CD14-positive monocyte (primary cell): ENCODE results near the gene RPL35. TPM values are rescaled to one million over a fixed set of nuclear protein-coding genes. Genes with fewer than 3 reads are reported as not detected.

Experiments
- DNase-seq, 3 donors: peaks; one replicate each; pipeline ENCODE4 v3.0.0-alpha.2; 2011 to 2022
- H2AFZ ChIP-seq: 2 replicates; pipeline ENCODE4 v1.6.0; 2012; ENCODE audit warnings: mild to moderate bottlenecking, low read depth, low read length, inconsistent platforms; ENCODE audit not compliant: insufficient read depth, poor library complexity, severe bottlenecking
- H3K27ac ChIP-seq, 2 donors: 1 replicate in 1 of 2; 2 replicates in 1 of 2; pipeline ENCODE4 v1.5.1; 2012 to 2013; ENCODE audit warnings: low read length in 2 of 2, control low read depth in 1 of 2, inconsistent platforms in 1 of 2, low read depth in 1 of 2, mild to moderate bottlenecking in 1 of 2
- H3K27me3 ChIP-seq, 2 donors: one replicate each; pipeline versions ENCODE4 v1.6.0 to v1.6.1; 2011 to 2013; ENCODE audit warnings: low read length in 2 of 2; ENCODE audit not compliant: control insufficient read depth in 2 of 2, insufficient read depth in 2 of 2
- H3K36me3 ChIP-seq, 2 donors: replicated peaks in 1 of 2; 1 replicate in 1 of 2; 2 replicates in 1 of 2; pipeline versions ENCODE4 v1.5.1 to v1.6.1; 2012 to 2013; ENCODE audit warnings: low read length in 2 of 2, control low read depth in 1 of 2, inconsistent platforms in 1 of 2, mild to moderate bottlenecking in 1 of 2; ENCODE audit not compliant: insufficient read depth in 2 of 2, control insufficient read depth in 1 of 2
- H3K4me1 ChIP-seq, 2 donors: 1 replicate in 1 of 2; 2 replicates in 1 of 2; pipeline versions ENCODE4 v1.5.1 to v1.6.1; 2012 to 2013; ENCODE audit warnings: low read length in 2 of 2, control low read depth in 1 of 2, inconsistent platforms in 1 of 2, mild to moderate bottlenecking in 1 of 2, moderate library complexity in 1 of 2; ENCODE audit not compliant: insufficient read depth in 2 of 2, control insufficient read depth in 1 of 2
- H3K4me2 ChIP-seq: replicated peaks from 2 replicates; pipeline ENCODE3; 2012; ENCODE audit warnings: low read length, moderate library complexity, mild to moderate bottlenecking; ENCODE audit not compliant: poor library complexity, severe bottlenecking; ENCODE audit errors: extremely low read depth
- H3K4me3 ChIP-seq, 3 experiments: fragments of 200-600 bp in 1 of 3; sonication (generic) in 1 of 3; replicated peaks in 1 of 3; 1 replicate in 2 of 3; 2 replicates in 1 of 3; pipeline ENCODE4 v1.5.1; 2011 to 2013; ENCODE audit warnings: low read length in 3 of 3, mild to moderate bottlenecking in 3 of 3, control low read depth in 2 of 3, low read depth in 2 of 3, inconsistent platforms in 1 of 3, moderate library complexity in 1 of 3
- H3K79me2 ChIP-seq: 2 replicates; pipeline ENCODE4 v1.6.0; 2012; ENCODE audit warnings: mild to moderate bottlenecking, control low read depth, inconsistent platforms, low read length, moderate library complexity; ENCODE audit not compliant: insufficient read depth
- H3K9ac ChIP-seq: 2 replicates; pipeline ENCODE4 v1.6.0; 2017; ENCODE audit warnings: low read length, mild to moderate bottlenecking; ENCODE audit not compliant: insufficient read depth, poor library complexity, severe bottlenecking
- H3K9me3 ChIP-seq, 2 donors: replicated peaks in 1 of 2; 1 replicate in 1 of 2; 2 replicates in 1 of 2; pipeline versions ENCODE4 v1.5.1 to v1.6.1; 2012 to 2013; ENCODE audit warnings: low read length in 2 of 2, control low read depth in 1 of 2; ENCODE audit not compliant: control insufficient read depth in 1 of 2, insufficient read depth in 1 of 2
- H4K20me1 ChIP-seq: 2 replicates; pipeline ENCODE4 v1.6.0; 2012; ENCODE audit warnings: mild to moderate bottlenecking, low read length, control low read depth, moderate library complexity; ENCODE audit not compliant: insufficient read depth
- H3K27ac Mint-ChIP-seq, 7 donors: one replicate each; pipeline ENCODE4 v1.8.0; 2020; ENCODE audit warnings: mild to moderate bottlenecking in 7 of 7, mixed read lengths in 7 of 7, moderate library complexity in 6 of 7, inconsistent platforms in 2 of 7
- H3K27me3 Mint-ChIP-seq, 3 donors: one replicate each; pipeline ENCODE4 v1.8.0; 2021 to 2022; ENCODE audit warnings: low read depth in 3 of 3, mild to moderate bottlenecking in 3 of 3, mixed read lengths in 3 of 3, moderate library complexity in 3 of 3, inconsistent platforms in 1 of 3
- H3K36me3 Mint-ChIP-seq, 2 donors: one replicate each; pipeline ENCODE4 v1.8.0; 2020; ENCODE audit warnings: mixed read lengths in 2 of 2, inconsistent platforms in 1 of 2, mild to moderate bottlenecking in 1 of 2
- H3K4me1 Mint-ChIP-seq: one replicate; pipeline ENCODE4 v1.8.0; 2020; ENCODE audit warnings: mild to moderate bottlenecking, mixed read lengths
- H3K4me3 Mint-ChIP-seq, 2 donors: one replicate each; pipeline ENCODE4 v1.8.0; 2020; ENCODE audit warnings: mild to moderate bottlenecking in 2 of 2, mixed read lengths in 2 of 2, moderate library complexity in 1 of 2
- H3K9me3 Mint-ChIP-seq, 7 donors: one replicate each; pipeline ENCODE4 v1.8.0; 2020 to 2022; ENCODE audit warnings: mixed read lengths in 7 of 7, mild to moderate bottlenecking in 6 of 7, moderate library complexity in 6 of 7, inconsistent platforms in 2 of 7
- WGBS: methylation state at CpG from one replicate; pipeline ENCODE4 v1.1.5; 2013; ENCODE audit warnings: missing lambda C conversion rate; ENCODE audit not compliant: insufficient coverage; 5-methylcytosine and 5-hydroxymethylcytosine counted together
- intact Hi-C, 2 donors: fragments of 100-400 bp; cut with micrococcal nuclease; formaldehyde crosslinking; loops; one replicate each; pipeline versions ENCODE4 v1.15.0 to v1.15.1; 2023
- polyA plus RNA-seq, 3 donors: library from polyadenylated mRNA; depleted of rRNA in 1 of 3; unstranded in 2 of 3; stranded (reverse) in 1 of 3; fragments of 300-500 nt in 2 of 3; fragments of >200 nt in 1 of 3; fragmentation: Illumina TruSeq in 2 of 3; gene quantifications; 1 replicate in 2 of 3; 2 replicates in 1 of 3; pipeline ENCODE4 v1.2.3, GENCODE V29; 2012 to 2021
- TF ChIP-seq, protein P1 (sequence below): fragments of 200-600 bp; IDR thresholded peaks from one replicate; pipeline ENCODE4 v1.8.0; 2022; ENCODE audit warnings: antibody characterized with exemption, mild to moderate bottlenecking

RPL35 gene
- polyA plus RNA-seq, 3 donors, result 660 to 1,209 (median 828) TPM

GRCh38 chr9:124880501-124880900 lies 18.7 kb upstream of the RPL35 start:
- no peak for DNase-seq
- H3K4me2 ChIP-seq, result no peak overlapping the region
- no peak overlapping the region for H3K4me3 Mint-ChIP-seq
- peaks cover 78 to 99% of the 10 kb centered on the region in 2 donors for H3K36me3 ChIP-seq
- no peak overlapping the region for H2AFZ ChIP-seq
- no peak overlapping the region for H3K4me3 ChIP-seq
- no peaks in the 10 kb centered on the region for H3K4me1 ChIP-seq
- TF ChIP-seq, protein P1, sequence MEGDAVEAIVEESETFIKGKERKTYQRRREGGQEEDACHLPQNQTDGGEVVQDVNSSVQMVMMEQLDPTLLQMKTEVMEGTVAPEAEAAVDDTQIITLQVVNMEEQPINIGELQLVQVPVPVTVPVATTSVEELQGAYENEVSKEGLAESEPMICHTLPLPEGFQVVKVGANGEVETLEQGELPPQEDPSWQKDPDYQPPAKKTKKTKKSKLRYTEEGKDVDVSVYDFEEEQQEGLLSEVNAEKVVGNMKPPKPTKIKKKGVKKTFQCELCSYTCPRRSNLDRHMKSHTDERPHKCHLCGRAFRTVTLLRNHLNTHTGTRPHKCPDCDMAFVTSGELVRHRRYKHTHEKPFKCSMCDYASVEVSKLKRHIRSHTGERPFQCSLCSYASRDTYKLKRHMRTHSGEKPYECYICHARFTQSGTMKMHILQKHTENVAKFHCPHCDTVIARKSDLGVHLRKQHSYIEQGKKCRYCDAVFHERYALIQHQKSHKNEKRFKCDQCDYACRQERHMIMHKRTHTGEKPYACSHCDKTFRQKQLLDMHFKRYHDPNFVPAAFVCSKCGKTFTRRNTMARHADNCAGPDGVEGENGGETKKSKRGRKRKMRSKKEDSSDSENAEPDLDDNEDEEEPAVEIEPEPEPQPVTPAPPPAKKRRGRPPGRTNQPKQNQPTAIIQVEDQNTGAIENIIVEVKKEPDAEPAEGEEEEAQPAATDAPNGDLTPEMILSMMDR, result no peak
- no peaks in the 10 kb centered on the region for H3K9me3 Mint-ChIP-seq
- peaks cover 20% of the 10 kb centered on the region for H4K20me1 ChIP-seq
- WGBS, result 80% methylated on average over 7 of the region's 9 CpGs
- H3K27ac Mint-ChIP-seq, result no peak overlapping the region
- peaks cover 0 to 1% (median 0%) of the 10 kb centered on the region in 3 donors for H3K27me3 Mint-ChIP-seq
- peaks cover 6% of the 10 kb centered on the region for H3K79me2 ChIP-seq
- H3K4me1 Mint-ChIP-seq, result no peaks in the 10 kb centered on the region
- H3K27me3 ChIP-seq, result no peaks in the 10 kb centered on the region
- no peaks in the 10 kb centered on the region for H3K9me3 ChIP-seq
- intact Hi-C loops, result no loop called here
- H3K9ac ChIP-seq, result no peak overlapping the region
- H3K36me3 Mint-ChIP-seq, result peaks cover 82 to 95% of the 10 kb centered on the region in 2 donors
- H3K27ac ChIP-seq, result no peak overlapping the region

GRCh38 chr9:124879226-124879625 lies 17.5 kb upstream of the RPL35 start:
- Histone ChIP-seq H4K20me1 (peaks cover 31% of the 10 kb centered on the region), H3K4me3 (no peak overlapping the region), H3K9ac (no peak overlapping the region), H3K4me1 (no peaks in the 10 kb centered on the region), H2AFZ (no peak overlapping the region), H3K27me3 (no peaks in the 10 kb centered on the region), H3K36me3 (peaks cover 83 to 99% of the 10 kb centered on the region in 2 donors), H3K79me2 (peaks cover 19% of the 10 kb centered on the region), H3K4me2 (no peak overlapping the region), H3K9me3 (no peaks in the 10 kb centered on the region), H3K27ac (no peak overlapping the region)
- H3K9me3 Mint-ChIP-seq, result no peaks in the 10 kb centered on the region
- DNase-seq, result no peak
- no peaks in the 10 kb centered on the region for H3K4me1 Mint-ChIP-seq
- intact Hi-C loops, result no loop called here
- TF ChIP-seq, protein P1, result no peak
- H3K27ac Mint-ChIP-seq, result peak overlapping the region in 3 of 7 donors; percentile 41 to 54 (median 46)
- WGBS, result 96% methylated on average over 7 of the region's 10 CpGs
- no peak overlapping the region for H3K4me3 Mint-ChIP-seq
- peaks cover 0 to 1% (median 0%) of the 10 kb centered on the region in 3 donors for H3K27me3 Mint-ChIP-seq
- peaks cover 81 to 94% of the 10 kb centered on the region in 2 donors for H3K36me3 Mint-ChIP-seq
